ENCODE data around the gene CCL7.

CCL7 gene

GRCh38 chr17:34306466-34306865 lies 36.4 kb downstream of the CCL7 start:
- TF ChIP-seq CTCF (conservative IDR thresholded peaks at IDR 0.05; ENCODE audit: low read depth, low read length) = peak; percentile 71
- DNase-seq (ENCODE audit: low read depth) = peak; percentile 38
- no peak overlapping the region for H3K4me3 ChIP-seq (ENCODE audit: low read length)

- no peak for TF ChIP-seq CTCF (conservative IDR thresholded peaks at IDR 0.05; ENCODE audit: low read depth, low read length)
- H3K4me3 ChIP-seq (ENCODE audit: low read length) = no peak overlapping the region
- DNase-seq (ENCODE audit: low read depth) = no peak
Observed at GRCh38 chr17:34307110-34307509, 37.1 kb downstream of the CCL7 start.

- H3K4me3 ChIP-seq (ENCODE audit: low read length) = no peak overlapping the region
- DNase-seq (ENCODE audit: low read depth) = no peak
- TF ChIP-seq CTCF (conservative IDR thresholded peaks at IDR 0.05; ENCODE audit: low read depth, low read length) = no peak
Observed at GRCh38 chr17:34308371-34308770, 38.4 kb downstream of the CCL7 start.

GRCh38 chr17:34311291-34311690 lies 41.3 kb downstream of the CCL7 start:
- no peak for DNase-seq (ENCODE audit: low read depth)
- no peak for TF ChIP-seq CTCF (conservative IDR thresholded peaks at IDR 0.05; ENCODE audit: low read depth, low read length)
- H3K4me3 ChIP-seq (ENCODE audit: low read length) = no peak overlapping the region

GRCh38 chr17:34312080-34312479 lies 42.1 kb downstream of the CCL7 start:
- TF ChIP-seq CTCF (conservative IDR thresholded peaks at IDR 0.05; ENCODE audit: low read depth, low read length) = no peak
- DNase-seq (ENCODE audit: low read depth) = no peak
- no peak overlapping the region for H3K4me3 ChIP-seq (ENCODE audit: low read length)

- no peak overlapping the region for H3K4me3 ChIP-seq (ENCODE audit: low read length)
- no peak for DNase-seq (ENCODE audit: low read depth)
- no peak for TF ChIP-seq CTCF (conservative IDR thresholded peaks at IDR 0.05; ENCODE audit: low read depth, low read length)
Observed at GRCh38 chr17:34313164-34313563, 43.1 kb downstream of the CCL7 start.

- TF ChIP-seq CTCF (conservative IDR thresholded peaks at IDR 0.05; ENCODE audit: low read depth, low read length) = no peak
- no peak overlapping the region for H3K4me3 ChIP-seq (ENCODE audit: low read length)
- DNase-seq (ENCODE audit: low read depth) = no peak
Observed at GRCh38 chr17:34314279-34314678, 44.3 kb downstream of the CCL7 start.
